SIG-M5 treated with dmso at 0.1 percent for 504 hours (cell line): ENCODE results near the gene PWP2.
"Not testable (repeated sequence)": the region's sequence is repeated elsewhere in the genome, so short reads cannot be mapped to it uniquely, and the experiment has no call there.

Experiments used
- DNase-seq: peaks from one replicate; lab custom pipeline; 2025; ENCODE audit not compliant: unreplicated experiment; lab: John Stamatoyannopoulos, UW

Gene PWP2

GRCh38 chr21:44082648-44083440 is 24.4 kb upstream of the PWP2 start:
- peak; percentile 49 for DNase-seq

GRCh38 chr21:44083631-44084291 is 23.4 kb upstream of the PWP2 start:
- no peak for DNase-seq

DNA sequence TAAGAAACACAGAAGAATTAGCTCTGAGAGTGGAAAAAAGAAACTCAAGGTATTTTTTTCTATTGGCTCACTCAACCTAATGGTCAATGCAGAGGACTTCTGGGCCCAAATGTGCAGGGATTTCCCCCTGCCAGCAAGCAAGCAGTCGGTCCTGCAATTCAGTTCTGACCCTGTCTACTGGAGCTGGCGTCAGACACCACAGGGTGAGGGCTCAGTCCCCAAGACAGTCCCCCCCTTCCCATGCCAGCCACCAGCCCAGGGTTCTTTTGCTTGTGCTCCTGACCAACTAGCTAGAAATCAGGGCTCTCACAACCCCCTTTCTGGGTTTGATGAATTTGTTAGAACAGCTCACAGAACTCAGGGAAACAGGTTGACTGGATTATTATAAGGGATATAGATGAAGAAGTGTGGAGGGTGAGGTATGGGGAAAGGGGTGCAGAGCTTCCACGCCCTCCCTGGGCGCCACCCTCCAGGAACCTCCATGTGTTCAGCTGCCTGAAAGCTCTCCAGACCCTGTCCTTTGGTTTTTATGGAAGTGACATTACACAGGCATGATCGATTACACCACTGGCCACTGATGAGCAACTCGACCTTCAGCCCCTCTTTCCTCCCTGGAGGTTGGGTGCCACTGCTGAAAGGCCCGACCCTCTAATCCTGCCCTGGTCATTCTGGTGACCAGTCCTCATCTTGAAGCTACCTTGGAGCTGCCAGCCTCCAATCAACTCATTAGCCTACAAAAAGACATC is 22.5 kb upstream of the PWP2 start:
- DNase-seq: no peak

DNA sequence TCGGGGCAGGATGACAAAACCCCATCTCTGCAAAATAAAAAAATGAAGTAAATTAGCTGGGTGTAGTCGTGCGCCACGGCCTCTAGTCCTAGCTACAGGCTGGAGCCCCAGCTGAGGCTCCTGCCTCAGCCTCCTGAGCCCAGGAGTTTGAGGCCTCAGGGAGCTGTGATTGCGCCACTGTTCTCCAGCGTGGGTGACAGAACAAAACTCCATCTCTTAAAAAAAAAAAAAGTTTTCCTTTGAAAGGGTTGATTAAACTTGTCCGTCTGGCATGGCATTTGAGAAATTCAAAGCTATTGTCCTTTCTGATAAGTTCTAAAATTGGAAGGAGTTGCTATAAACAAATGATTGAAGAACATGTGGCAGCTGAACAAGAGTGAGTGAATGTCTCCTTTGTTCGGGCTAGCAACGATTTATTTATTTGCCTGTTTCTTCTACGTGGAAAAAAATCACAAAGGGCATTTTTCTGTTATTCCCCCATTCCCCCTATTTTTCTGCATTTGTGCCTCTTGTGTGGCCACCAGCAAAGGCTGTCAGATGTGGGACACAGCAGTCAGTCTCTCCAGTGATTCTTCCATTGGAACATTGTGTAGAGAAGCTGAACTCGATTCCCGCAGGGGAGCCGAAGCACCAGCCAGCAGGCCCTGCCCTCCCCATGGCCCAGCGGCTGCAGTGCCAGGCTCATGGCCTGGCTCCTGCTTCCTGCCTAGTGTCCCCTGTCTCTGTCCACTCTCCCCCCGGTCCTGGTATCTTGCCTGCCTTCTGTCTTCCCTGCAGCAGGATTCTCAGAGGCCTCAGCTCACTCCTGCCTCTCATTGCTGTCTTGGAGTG is 21.5 kb upstream of the PWP2 start:
- DNase-seq: no peak

- DNase-seq: no peak
Measured at GRCh38 chr21:44086636-44087425, 20.4 kb upstream of the PWP2 start.

DNA sequence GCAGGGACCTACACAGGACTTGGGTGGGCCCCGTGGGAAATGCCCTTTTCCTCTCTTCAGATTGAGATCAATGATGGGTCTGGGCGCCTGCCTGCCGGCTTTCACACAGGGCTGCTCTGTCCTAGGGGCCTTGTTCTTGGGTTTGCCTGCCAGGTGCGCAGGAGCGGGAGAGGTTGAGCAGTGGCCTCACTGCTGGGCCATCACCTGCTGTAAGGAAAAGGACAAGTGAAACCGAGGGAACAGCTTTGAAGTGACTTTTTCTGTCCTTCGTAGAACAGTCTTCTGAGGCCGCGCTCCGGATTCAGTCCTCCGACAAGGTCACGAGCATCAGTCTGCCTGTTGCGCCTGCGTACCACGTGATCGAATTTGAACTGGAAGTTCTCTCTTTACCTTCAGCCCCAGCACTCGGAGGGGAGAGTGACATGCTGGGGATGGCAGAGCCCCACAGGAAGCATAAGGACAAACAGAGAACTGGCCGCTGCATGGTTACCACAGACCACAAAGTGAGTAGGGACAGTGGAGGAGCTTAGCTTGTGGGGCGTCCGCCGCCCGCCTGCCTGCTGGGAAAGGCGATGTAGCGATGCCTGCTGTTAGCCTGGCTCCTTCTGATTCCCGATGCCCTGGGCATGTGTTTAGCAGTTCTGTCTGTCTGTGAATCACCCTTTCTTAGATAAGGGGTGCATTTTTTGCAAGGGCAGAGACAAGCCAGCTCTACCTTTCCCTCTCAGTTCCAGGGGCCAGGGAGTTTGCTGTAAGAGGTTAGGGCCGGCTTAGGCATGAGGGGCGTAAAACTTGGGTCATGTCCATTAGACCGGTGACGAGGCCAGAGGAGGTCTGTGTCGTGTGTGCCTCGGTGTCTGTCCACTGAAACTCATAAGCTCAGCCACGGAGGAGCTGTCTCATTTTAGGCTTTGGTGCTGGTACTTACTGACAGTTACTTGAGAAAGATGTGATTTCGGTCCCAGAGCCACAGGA is 19.5 kb upstream of the PWP2 start:
- DNase-seq: no peak

DNA sequence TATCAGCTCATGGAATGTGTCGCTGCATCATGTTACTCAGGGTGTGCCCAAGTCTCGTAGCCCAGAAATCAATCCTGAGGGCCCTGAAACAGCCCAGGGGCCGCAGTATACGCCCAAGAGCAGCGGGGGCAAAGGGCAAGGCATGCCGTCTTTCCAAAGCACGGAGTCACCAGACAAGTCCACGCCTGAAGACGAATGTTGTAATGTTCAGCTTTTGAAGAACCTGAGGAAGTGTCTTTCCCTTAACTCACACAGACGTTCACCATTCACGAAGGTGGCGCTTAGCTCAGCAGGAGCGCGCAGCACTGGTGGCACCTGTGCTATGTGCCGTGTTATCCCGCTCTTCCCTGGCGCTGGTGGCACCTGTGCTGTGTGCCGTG is 18.8 kb upstream of the PWP2 start:
- no peak for DNase-seq

GRCh38 chr21:44089001-44089911 is 17.9 kb upstream of the PWP2 start:
- no peak for DNase-seq

DNA sequence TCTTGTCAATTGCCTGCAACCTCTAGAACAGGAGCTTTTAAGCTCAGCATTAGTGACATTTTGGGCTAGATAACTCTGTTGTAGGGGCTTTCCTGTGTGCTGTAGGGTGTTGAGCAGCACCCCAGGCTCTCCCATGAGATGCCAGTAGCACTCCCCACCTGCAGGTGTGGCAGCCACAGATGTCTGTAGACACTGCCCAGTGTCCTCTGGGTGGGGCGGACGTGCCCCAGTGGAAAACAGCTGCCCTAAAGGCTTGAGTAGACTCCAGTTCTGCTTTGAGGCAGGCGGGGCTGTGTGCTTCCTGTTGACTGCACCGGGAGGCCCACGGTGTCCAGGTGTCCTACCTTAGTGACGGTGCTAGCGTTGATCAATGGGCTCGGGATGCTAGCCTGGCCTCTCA is 16.9 kb upstream of the PWP2 start:
- no peak for DNase-seq

DNA sequence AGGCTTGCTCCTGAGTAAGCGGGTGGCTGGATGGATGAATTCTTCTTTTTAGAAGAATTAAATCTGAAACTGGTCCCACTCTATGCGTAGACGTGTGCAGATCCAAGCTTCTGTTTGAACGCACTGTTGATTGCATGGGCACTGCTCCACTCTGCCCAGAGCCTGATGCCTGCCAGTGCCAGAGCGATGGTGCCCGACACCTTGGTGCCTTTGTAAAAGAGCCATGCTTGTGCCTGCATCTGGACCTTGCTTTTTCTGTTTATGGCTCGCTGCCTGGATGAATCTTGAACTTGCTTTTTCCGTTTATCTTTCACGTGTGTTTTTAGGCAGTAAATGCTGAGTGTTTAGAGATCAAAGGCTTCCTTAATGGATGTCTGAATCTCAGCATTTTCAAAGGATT is 15.0 kb upstream of the PWP2 start:
- DNase-seq: no peak

GRCh38 chr21:44093761-44094160 is 13.4 kb upstream of the PWP2 start:
- DNase-seq: no peak

- no peak for DNase-seq
Measured at GRCh38 chr21:44094832-44095231, 12.4 kb upstream of the PWP2 start.

GRCh38 chr21:44098507-44098906 is 8.7 kb upstream of the PWP2 start:
- not testable (repeated sequence) for DNase-seq

- DNase-seq: not testable (repeated sequence)
Measured at GRCh38 chr21:44098964-44099363, 8.2 kb upstream of the PWP2 start.

GRCh38 chr21:44107589-44107988 is 390 bp downstream of the PWP2 start:
- DNase-seq: not testable (repeated sequence)

GRCh38 chr21:44113702-44114371 is 6.6 kb downstream of the PWP2 start:
- not testable (repeated sequence) for DNase-seq

DNA sequence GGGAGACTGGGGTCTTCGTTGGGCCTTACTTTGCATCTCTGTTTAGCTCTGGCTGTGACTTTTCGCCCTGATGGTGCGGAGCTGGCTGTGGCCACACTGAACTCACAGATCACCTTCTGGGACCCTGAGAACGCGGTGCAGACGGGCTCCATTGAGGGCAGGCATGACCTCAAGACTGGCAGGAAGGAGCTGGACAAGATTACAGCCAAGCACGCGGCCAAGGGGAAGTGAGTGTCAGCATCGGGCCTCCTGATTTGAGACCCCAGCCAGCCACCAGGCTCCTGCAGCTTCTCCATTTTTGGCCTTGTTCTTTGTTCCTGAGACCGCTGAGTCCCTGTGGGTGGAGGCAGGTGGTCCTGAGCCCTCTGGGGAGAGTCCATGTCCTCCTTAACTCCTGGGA is 14.9 kb downstream of the PWP2 start:
- not testable (repeated sequence) for DNase-seq
